Measurements from ENCODE around the gene ZNF318. TPM values are rescaled to one million over a fixed set of nuclear protein-coding genes. Genes with fewer than 3 reads are reported as not detected.

The ZNF318 gene
- total and polyA plus RNA-seq, 11 donors = 7.3 to 15.7 (median 13.9) TPM

DNA sequence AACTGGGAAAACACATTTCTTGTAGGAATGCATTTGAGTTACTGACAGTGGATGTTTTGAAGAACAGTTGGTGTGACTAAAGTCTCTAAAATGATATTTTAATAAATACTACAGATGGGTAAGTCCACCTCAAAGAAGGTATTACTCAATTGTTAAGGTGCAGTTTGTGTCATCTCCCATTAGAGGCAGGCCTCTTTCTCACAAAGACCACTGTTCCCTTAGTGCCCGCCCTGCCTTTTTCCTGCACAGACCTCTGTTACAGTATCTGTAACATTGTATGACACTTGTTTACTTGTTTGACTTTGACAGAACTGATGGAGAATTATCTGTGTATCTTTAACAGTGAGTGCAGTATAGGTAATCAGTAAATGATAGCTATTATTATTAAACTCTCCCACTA, 55.6 kb downstream of the ZNF318 start:
- intact Hi-C loops (cut with DNase I) = no loop called here
- ATAC-seq (no peak), DNase-seq (no peak)
- peaks cover 0 to 39% (median under 1%) of the 10 kb centered on the region in 12 donors for H3K4me1 ChIP-seq
- no peak overlapping the region for H3K27ac ChIP-seq
- 88 to 100% (median 97%) methylated on average over 1 of the region's 1 CpG for WGBS, 4 donors
- H3K27me3 ChIP-seq = peaks cover 0 to 3% (median 0%) of the 10 kb centered on the region in 9 donors
- H3K36me3 ChIP-seq = no peaks in the 10 kb centered on the region
- TF ChIP-seq POLR2A (IDR thresholded peaks at IDR 0.05) = no peak
- TF ChIP-seq, protein P1, sequence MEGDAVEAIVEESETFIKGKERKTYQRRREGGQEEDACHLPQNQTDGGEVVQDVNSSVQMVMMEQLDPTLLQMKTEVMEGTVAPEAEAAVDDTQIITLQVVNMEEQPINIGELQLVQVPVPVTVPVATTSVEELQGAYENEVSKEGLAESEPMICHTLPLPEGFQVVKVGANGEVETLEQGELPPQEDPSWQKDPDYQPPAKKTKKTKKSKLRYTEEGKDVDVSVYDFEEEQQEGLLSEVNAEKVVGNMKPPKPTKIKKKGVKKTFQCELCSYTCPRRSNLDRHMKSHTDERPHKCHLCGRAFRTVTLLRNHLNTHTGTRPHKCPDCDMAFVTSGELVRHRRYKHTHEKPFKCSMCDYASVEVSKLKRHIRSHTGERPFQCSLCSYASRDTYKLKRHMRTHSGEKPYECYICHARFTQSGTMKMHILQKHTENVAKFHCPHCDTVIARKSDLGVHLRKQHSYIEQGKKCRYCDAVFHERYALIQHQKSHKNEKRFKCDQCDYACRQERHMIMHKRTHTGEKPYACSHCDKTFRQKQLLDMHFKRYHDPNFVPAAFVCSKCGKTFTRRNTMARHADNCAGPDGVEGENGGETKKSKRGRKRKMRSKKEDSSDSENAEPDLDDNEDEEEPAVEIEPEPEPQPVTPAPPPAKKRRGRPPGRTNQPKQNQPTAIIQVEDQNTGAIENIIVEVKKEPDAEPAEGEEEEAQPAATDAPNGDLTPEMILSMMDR (IDR thresholded peaks at IDR 0.05) = no peak
- H3K4me3 ChIP-seq = no peak overlapping the region
- H3K9me3 ChIP-seq = no peaks in the 10 kb centered on the region

DNA sequence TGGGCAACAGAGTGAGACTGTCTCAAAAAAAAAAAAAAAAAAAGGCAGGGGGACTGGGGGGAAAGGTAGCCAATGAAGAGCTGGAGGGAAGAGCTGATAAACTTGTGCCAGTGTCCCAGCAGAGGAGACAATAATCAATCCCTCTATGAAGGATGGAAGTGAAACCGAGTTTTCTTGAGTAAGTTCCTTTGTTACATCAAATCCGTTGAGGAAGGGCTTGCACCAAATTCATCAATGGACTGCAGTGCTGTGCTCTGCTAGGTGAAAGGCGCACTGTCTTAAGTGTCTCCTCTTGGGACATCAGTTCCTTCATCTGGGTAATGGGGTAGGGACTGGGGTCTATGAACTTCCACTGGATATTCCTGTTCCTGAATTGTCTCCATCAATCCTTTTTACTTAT, 57.8 kb downstream of the ZNF318 start:
- Histone ChIP-seq H3K36me3 (no peaks in the 10 kb centered on the region), H3K4me3 (no peak overlapping the region), H3K4me1 (peaks cover 0 to 51% (median 11%) of the 10 kb centered on the region in 12 donors), H3K9me3 (no peaks in the 10 kb centered on the region), H3K27me3 (peaks cover 0 to 8% (median 0%) of the 10 kb centered on the region in 9 donors), H3K27ac (no peak overlapping the region)
- TF ChIP-seq, protein P1 (IDR thresholded peaks at IDR 0.05) = no peak
- no peak for TF ChIP-seq POLR2A (IDR thresholded peaks at IDR 0.05)
- DNase-seq = no peak
- ATAC-seq = no peak
- 71 to 90% (median 78%) methylated on average over 3 of the region's 3 CpGs for WGBS, 4 donors
- intact Hi-C loops (cut with DNase I) = no loop called here

- ATAC-seq (no peak), DNase-seq (no peak)
- Histone ChIP-seq H3K4me3 (no peak overlapping the region), H3K27me3 (peaks cover 0 to 8% (median 0%) of the 10 kb centered on the region in 9 donors), H3K4me1 (peaks cover 0 to 51% (median 11%) of the 10 kb centered on the region in 12 donors), H3K27ac (no peak overlapping the region), H3K36me3 (no peaks in the 10 kb centered on the region), H3K9me3 (no peaks in the 10 kb centered on the region)
- intact Hi-C loops (cut with DNase I) = no loop called here
- TF ChIP-seq, protein P1 (IDR thresholded peaks at IDR 0.05) = no peak
These were observed 58.8 kb downstream of the ZNF318 start for GRCh38 chr6:43310624-43311023.

DNA sequence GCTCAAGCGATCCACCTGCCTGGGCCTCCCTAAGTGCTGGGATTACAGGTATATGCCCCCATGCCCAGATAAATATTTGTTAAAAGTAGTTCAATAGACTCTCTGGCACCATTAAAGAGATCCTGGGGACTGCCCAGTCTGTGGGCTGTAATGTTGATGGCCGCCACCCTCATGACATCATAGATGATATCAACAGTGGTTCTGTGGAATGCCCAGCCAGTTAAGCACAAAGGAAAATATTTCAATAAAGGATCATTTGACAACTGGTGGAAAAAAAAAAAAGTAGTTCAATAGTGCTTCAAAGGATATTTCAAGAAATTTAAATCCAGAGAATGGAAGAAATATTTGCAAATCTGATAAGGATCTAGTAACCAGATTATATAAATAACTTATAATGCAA, 59.3 kb downstream of the ZNF318 start:
- peaks cover 0 to 51% (median 11%) of the 10 kb centered on the region in 12 donors for H3K4me1 ChIP-seq
- intact Hi-C loops (cut with DNase I) = no loop called here
- no peak overlapping the region for H3K4me3 ChIP-seq
- ATAC-seq (no peak), DNase-seq (no peak)
- TF ChIP-seq, protein P1 (IDR thresholded peaks at IDR 0.05) = no peak
- no peak for TF ChIP-seq POLR2A (IDR thresholded peaks at IDR 0.05)
- H3K9me3 ChIP-seq = no peaks in the 10 kb centered on the region
- no peak overlapping the region for H3K27ac ChIP-seq
- 94 to 98% (median 95%) methylated on average over 2 of the region's 2 CpGs for WGBS, 4 donors
- no peaks in the 10 kb centered on the region for H3K36me3 ChIP-seq
- peaks cover 0 to 8% (median 0%) of the 10 kb centered on the region in 9 donors for H3K27me3 ChIP-seq

Measured in heart left ventricle (tissue), 16 donors.